ENCODE data around the gene AMPD3. TPM values are rescaled to one million over a fixed set of nuclear protein-coding genes. Genes with fewer than 3 reads are reported as not detected.

Gene AMPD3
- total RNA-seq, 1 experiment from 2014 or later: 5.9 TPM

- H3K9me3 ChIP-seq (ENCODE audit: control insufficient read depth, low read depth, low read length): no peaks in the 10 kb centered on the region
- H2BK20ac ChIP-seq (ENCODE audit: low read depth, low read length, poor library complexity, severe bottlenecking): no peak overlapping the region
- H3K79me1 ChIP-seq (ENCODE audit: insufficient read depth, low read depth, low read length, poor library complexity, severe bottlenecking): no peaks in the 10 kb centered on the region
- Mint-ChIP-seq H3K4me1 (peaks cover 18 to 34% of the 10 kb centered on the region in 2 experiments), H3K9me3 (no peaks in the 10 kb centered on the region), H3K27me3 (ENCODE audit: low read depth) (peaks cover 36% of the 10 kb centered on the region), H3K4me3 (0 out of 5 replicates have a peak overlapping the region, but pooled peaks of 1 of the 2 experiments have one; percentile 40), H3K36me3 (ENCODE audit: insufficient read depth in 1 of 3, low read depth in 3 of 3) (no peaks in the 10 kb centered on the region; a peak in 2 of 7 replicates), H3K27ac (no peak overlapping the region)
- no peak overlapping the region for H2BK120ac ChIP-seq (ENCODE audit: low read depth, low read length, poor library complexity, severe bottlenecking)
- H4K5ac ChIP-seq (ENCODE audit: insufficient read length, low read depth, low read length): no peak overlapping the region
- peaks cover 5% of the 10 kb centered on the region for H3K23me2 ChIP-seq (ENCODE audit: insufficient read length, low read depth, low read length, poor library complexity, severe bottlenecking)
- no peak overlapping the region for H3T11ph ChIP-seq (ENCODE audit: low read length)
- no peaks in the 10 kb centered on the region for H4K20me1 ChIP-seq (ENCODE audit: control insufficient read depth, insufficient read depth, insufficient read length)
- no peaks in the 10 kb centered on the region for H3K79me2 ChIP-seq (ENCODE audit: insufficient read depth, low read length)
- no peak overlapping the region for H3K56ac ChIP-seq (ENCODE audit: insufficient read length, low read depth, low read length)
- DNase-seq: no peak
- H3K4ac ChIP-seq (ENCODE audit: low read depth, low read length): no peak overlapping the region
- H3K9ac ChIP-seq (ENCODE audit: extremely low read depth, insufficient read length, low read length): no peak overlapping the region
- no peak overlapping the region for H3K14ac ChIP-seq (ENCODE audit: insufficient read depth, low read length)
- no peak overlapping the region for H2BK15ac ChIP-seq (ENCODE audit: low read depth, low read length)
- H2AK5ac ChIP-seq (ENCODE audit: insufficient read length, low read length): no peak overlapping the region
- H4K91ac ChIP-seq (ENCODE audit: insufficient read length, low read depth, low read length): no peak overlapping the region
- H4K8ac ChIP-seq (replicated peaks; ENCODE audit: insufficient read length, low read depth, low read length): no peak overlapping the region
- H3K18ac ChIP-seq (ENCODE audit: insufficient read length, low read depth, low read length): no peak overlapping the region
- H3K23ac ChIP-seq (ENCODE audit: insufficient read length, low read depth, low read length): no peak overlapping the region
- H2AFZ ChIP-seq (ENCODE audit: low read length): no peak overlapping the region
- no peaks in the 10 kb centered on the region; the same call in 1 of the 2 replicates for H3K27me3 ChIP-seq (ENCODE audit: insufficient read depth, low read length)
- H2BK5ac ChIP-seq (ENCODE audit: insufficient read length, low read length): no peak overlapping the region
- no peak for TF ChIP-seq CTCF (conservative IDR thresholded peaks at IDR 0.05)
- WGBS (ENCODE audit: extremely low coverage, insufficient read length, low lambda C conversion rate): no CpG with 5 or more reads among the region's 3 CpGs
- no peak overlapping the region for H2BK12ac ChIP-seq (ENCODE audit: insufficient read length, low read depth, low read length)
- H3K27ac ChIP-seq (ENCODE audit: insufficient read length, low read depth, low read length): no peak overlapping the region
- peaks cover 9% of the 10 kb centered on the region; the same call in 1 of the 2 replicates for H3K4me1 ChIP-seq (ENCODE audit: insufficient read depth, low read length)
- no peak overlapping the region for H3K4me2 ChIP-seq (ENCODE audit: insufficient read depth, insufficient read length, low read length)
Measured at GRCh38 chr11:10452211-10452767, 2.8 kb upstream of the AMPD3 start.
